AG04449 (cell line): ENCODE measurements around the gene KLHL11.
"Not testable (repeated sequence)": the region's sequence is repeated elsewhere in the genome, so short reads cannot be mapped to it uniquely, and the experiment has no call there.

ENCODE experiments used
- CTCF ChIA-PET: fragments of 350-600 bp; formaldehyde crosslinking; extraction: SDS; loops from one replicate; lab custom pipeline; 2021; ENCODE audit warnings: antibody characterized with exemption; lab: Yijun Ruan, JAX
- POLR2A ChIA-PET: fragments of 400-600, 350-600 bp; formaldehyde crosslinking; extraction: SDS; loops from one replicate; lab custom pipeline; 2020; ENCODE audit warnings: antibody characterized with exemption, inconsistent platforms; lab: Yijun Ruan, JAX
- DNase-seq: peaks from one replicate; pipeline ENCODE4 v3.0.0-alpha.2; 2010; ENCODE audit warnings: low read depth, low spot score
- H3K4me3 ChIP-seq: 2 replicates; pipeline ENCODE4 v1.5.1; 2011; ENCODE audit warnings: low read depth, mild to moderate bottlenecking, control low read depth, low read length
- CTCF ChIP-seq: IDR thresholded peaks from one replicate; pipeline ENCODE4 v1.5.1; 2011; ENCODE audit warnings: mild to moderate bottlenecking, moderate library complexity, low read length, control low read depth, inconsistent platforms; ENCODE audit not compliant: insufficient read depth; ENCODE audit errors: missing control alignments

The KLHL11 gene

GRCh38 chr17:41860254-41860931 is 4.8 kb downstream of the KLHL11 start:
- TF ChIP-seq CTCF, result no peak

GRCh38 chr17:41851382-41851781 is 13.8 kb downstream of the KLHL11 start:
- H3K4me3 ChIP-seq, POLR2A ChIA-PET, DNase-seq: not testable (repeated sequence)
- CTCF ChIA-PET, result interaction anchor here (1.0 to 1.2 kb wide), 3 partner anchors 10 to 49 kb away, joined by 3 to 5 read pairs (median 4); no protein-coding TSS in a partner anchor

More at GRCh38 chr17:41860254-41860931, 4.8 kb downstream of the KLHL11 start:
- ChIA-PET POLR2A (no interaction called here), CTCF (interaction anchor here (0.9 to 2.3 kb wide), 3 partner anchors 28 to 123 kb away, joined by 3 to 6 read pairs (median 5); no protein-coding TSS in a partner anchor)
- no peak for DNase-seq
- no peak overlapping the region for H3K4me3 ChIP-seq

- no peak for DNase-seq
- no peak overlapping the region for H3K4me3 ChIP-seq
- no peak for TF ChIP-seq CTCF
- CTCF ChIA-PET, result interaction anchor here (1.2 to 1.4 kb wide), 3 partner anchors 11 to 153 kb away, joined by 3 to 4 read pairs (median 3); no protein-coding TSS in a partner anchor
- POLR2A ChIA-PET, result no interaction called here
These were observed 15.8 kb downstream of the KLHL11 start for GRCh38 chr17:41849251-41849990.

- no peak overlapping the region for H3K4me3 ChIP-seq
- TF ChIP-seq CTCF, result no peak
- CTCF ChIA-PET, result interaction anchor here (0.8 to 1.4 kb wide), 5 partner anchors 8 to 153 kb away, joined by 3 to 5 read pairs (median 4); partner anchors contain the start of gene P3H4
- no peak for DNase-seq
- POLR2A ChIA-PET, result no interaction called here
These were observed 16.4 kb downstream of the KLHL11 start for GRCh38 chr17:41848788-41849187.

- ChIA-PET POLR2A (no interaction called here), CTCF (no interaction called here)
- no peak for DNase-seq
- TF ChIP-seq CTCF, result no peak
- no peak overlapping the region for H3K4me3 ChIP-seq
These were observed 20.3 kb downstream of the KLHL11 start for GRCh38 chr17:41844971-41845370.

GRCh38 chr17:41840781-41841180 is 24.4 kb downstream of the KLHL11 start:
- H3K4me3 ChIP-seq, CTCF ChIA-PET, POLR2A ChIA-PET, DNase-seq: not testable (repeated sequence)

- H3K4me3 ChIP-seq, POLR2A ChIA-PET, DNase-seq: not testable (repeated sequence)
- CTCF ChIA-PET, result interaction anchor here (0.6 kb wide), 1 partner anchor 13 kb away, joined by 3 read pairs; no protein-coding TSS in a partner anchor
These were observed 25.8 kb downstream of the KLHL11 start for GRCh38 chr17:41839448-41839847.
